ENCODE measurements around the gene GRIP2. TPM values are rescaled to one million over a fixed set of nuclear protein-coding genes. Genes with fewer than 3 reads are reported as not detected.

Gene GRIP2
- polyA plus RNA-seq, 1 experiment: not detected

DNA sequence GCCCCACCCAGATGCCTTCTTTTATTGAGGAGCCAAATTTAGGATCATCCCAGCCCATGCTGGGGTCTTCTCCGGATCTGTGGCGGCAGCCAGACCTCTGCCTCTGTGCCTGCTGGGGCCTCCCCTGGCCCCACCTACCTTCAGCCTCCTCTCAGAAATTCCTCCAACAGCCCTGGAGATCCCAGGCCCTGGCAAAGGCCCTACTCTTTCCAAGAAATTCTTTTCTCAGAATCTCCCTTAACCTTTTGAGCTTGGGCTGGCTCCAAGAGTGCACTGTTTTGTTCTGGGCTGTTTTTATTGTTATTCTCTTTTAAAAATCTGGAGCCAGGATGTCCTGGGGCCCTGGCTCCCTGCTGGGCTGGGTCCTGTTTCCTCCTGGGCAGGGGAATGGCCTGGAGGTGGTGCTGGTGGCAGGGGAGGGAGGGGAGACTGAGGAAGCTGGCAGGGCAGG lies 57.8 kb downstream of the GRIP2 start:
- CTCF ChIA-PET: interaction anchor here (0.9 to 1.1 kb wide), 3 partner anchors 26 to 320 kb away, joined by 3 read pairs; no protein-coding TSS in a partner anchor
- Histone ChIP-seq H3K27ac (ENCODE audit: low read depth, low read length) (no peak overlapping the region), H3K27me3 (ENCODE audit: control insufficient read depth, insufficient read depth, low read length) (no peaks in the 10 kb centered on the region), H3K4me3 (ENCODE audit: low read depth, low read length) (no peak overlapping the region), H3K9me3 (ENCODE audit: control insufficient read depth, insufficient read depth, low read length) (no peaks in the 10 kb centered on the region; the same call in 1 of the 2 replicates)
- no peak for TF ChIP-seq CTCF (IDR thresholded peaks at IDR 0.05; ENCODE audit: low read depth, low read length)
- DNase-seq (ENCODE audit: low read depth, low spot score): no peak
- POLR2A ChIA-PET: no interaction called here

GRCh38 chr3:14481646-14482036 lies 58.5 kb downstream of the GRIP2 start:
- no peaks in the 10 kb centered on the region; the same call in 1 of the 2 replicates for H3K9me3 ChIP-seq (ENCODE audit: control insufficient read depth, insufficient read depth, low read length)
- CTCF ChIA-PET: interaction anchor here (0.9 to 1.0 kb wide), 2 partner anchors 27 to 28 kb away, joined by 3 read pairs; no protein-coding TSS in a partner anchor
- no peak for DNase-seq (ENCODE audit: low read depth, low spot score)
- H3K27ac ChIP-seq (ENCODE audit: low read depth, low read length): no peak overlapping the region
- no peak overlapping the region for H3K4me3 ChIP-seq (ENCODE audit: low read depth, low read length)
- POLR2A ChIA-PET: no interaction called here
- TF ChIP-seq CTCF (IDR thresholded peaks at IDR 0.05; ENCODE audit: low read depth, low read length): no peak
- H3K27me3 ChIP-seq (ENCODE audit: control insufficient read depth, insufficient read depth, low read length): no peaks in the 10 kb centered on the region

DNA sequence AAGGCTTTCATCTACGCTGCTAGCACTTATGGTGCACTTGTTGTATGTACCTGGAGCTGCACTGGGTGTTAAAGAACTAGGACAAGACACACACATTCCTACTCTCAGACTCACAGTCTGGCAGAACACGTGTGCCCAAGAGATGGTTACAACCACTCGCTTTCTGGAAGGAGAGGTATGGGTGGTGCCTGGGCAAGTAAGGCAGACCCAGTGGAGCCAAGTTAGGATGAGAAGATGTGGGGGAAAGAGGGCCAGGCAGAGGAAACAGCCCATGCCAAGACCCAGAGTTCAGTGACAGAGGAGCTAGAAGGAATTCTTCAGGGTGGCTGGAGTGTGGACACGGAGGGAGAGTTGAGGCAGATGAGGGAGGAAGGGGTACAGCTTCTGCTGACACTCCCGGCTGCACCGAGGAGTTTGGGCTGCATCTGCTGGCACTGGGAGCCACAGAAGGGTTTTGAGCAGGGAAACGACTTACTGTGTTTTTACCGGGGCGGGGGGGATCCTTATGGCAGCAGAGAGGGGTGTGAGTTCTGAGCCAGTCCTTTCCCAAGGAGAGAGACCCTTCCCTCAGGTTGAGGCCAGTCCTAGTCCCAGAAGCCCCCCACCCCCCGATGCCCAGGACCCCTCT lies 59.0 kb downstream of the GRIP2 start:
- no peak for DNase-seq (ENCODE audit: low read depth, low spot score)
- no peaks in the 10 kb centered on the region; the same call in 1 of the 2 replicates for H3K9me3 ChIP-seq (ENCODE audit: control insufficient read depth, insufficient read depth, low read length)
- H3K27ac ChIP-seq (ENCODE audit: low read depth, low read length): no peak overlapping the region

GRCh38 chr3:14480207-14481017 lies 59.7 kb downstream of the GRIP2 start:
- H3K27me3 ChIP-seq (ENCODE audit: control insufficient read depth, insufficient read depth, low read length): no peaks in the 10 kb centered on the region

More for the DNA sequence above, 59.0 kb downstream of the GRIP2 start:
- POLR2A ChIA-PET: no interaction called here
- no peak for TF ChIP-seq CTCF (IDR thresholded peaks at IDR 0.05; ENCODE audit: low read depth, low read length)
- Histone ChIP-seq H3K4me3 (ENCODE audit: low read depth, low read length) (no peak overlapping the region), H3K27me3 (ENCODE audit: control insufficient read depth, insufficient read depth, low read length) (no peaks in the 10 kb centered on the region)
- CTCF ChIA-PET: interaction anchor here (0.7 kb wide), 1 partner anchor 277 kb away, joined by 3 read pairs; no protein-coding TSS in a partner anchor

More at GRCh38 chr3:14480207-14481017, 59.7 kb downstream of the GRIP2 start:
- Histone ChIP-seq H3K9me3 (ENCODE audit: control insufficient read depth, insufficient read depth, low read length) (no peaks in the 10 kb centered on the region; the same call in 1 of the 2 replicates), H3K27ac (ENCODE audit: low read depth, low read length) (no peak overlapping the region), H3K4me3 (ENCODE audit: low read depth, low read length) (no peak overlapping the region)
- CTCF ChIA-PET: interaction anchor here (0.7 to 1.3 kb wide), 2 partner anchors 277 kb away, joined by 3 to 7 read pairs; no protein-coding TSS in a partner anchor
- no peak for TF ChIP-seq CTCF (IDR thresholded peaks at IDR 0.05; ENCODE audit: low read depth, low read length)
- DNase-seq (ENCODE audit: low read depth, low spot score): peak; percentile 45
- POLR2A ChIA-PET: no interaction called here

Measured in AG04450 (cell line).